Measurements from ENCODE around the gene LACTBL1.

DNA sequence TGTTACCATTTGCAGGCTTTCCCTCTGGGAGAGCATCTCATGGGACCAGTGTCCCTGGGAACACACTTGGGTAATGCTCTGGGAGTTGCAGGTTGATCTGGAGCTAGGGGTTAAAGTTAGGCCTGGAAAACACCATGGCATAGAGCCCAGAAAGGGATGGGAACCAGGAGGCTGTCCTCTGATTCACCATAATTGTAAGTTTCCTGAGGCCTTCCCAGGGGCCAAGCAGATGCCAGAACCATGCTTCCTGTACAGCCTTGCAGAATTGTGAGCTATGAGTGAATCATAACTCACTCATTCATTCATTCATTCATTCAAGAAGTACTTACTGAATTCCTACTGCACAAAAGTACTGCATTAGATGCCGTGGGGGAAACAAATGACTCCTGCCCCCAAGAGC lies 50.0 kb downstream of the LACTBL1 start:
- TF ChIP-seq ZNF274 (IDR thresholded peaks at IDR 0.05; ENCODE audit: borderline replicate concordance, extremely low read depth, low read length) (no peak), YY1 (IDR thresholded peaks at IDR 0.05; ENCODE audit: low read depth, low read length) (no peak), SP1 (IDR thresholded peaks at IDR 0.05; ENCODE audit: low read depth, low read length) (no peak), HDAC6 (IDR thresholded peaks at IDR 0.05; ENCODE audit: low read depth, low read length) (no peak), TCF12 (IDR thresholded peaks at IDR 0.05; ENCODE audit: low read depth, low read length) (no peak), SIN3A (conservative IDR thresholded peaks at IDR 0.05 in 1 of 2, IDR thresholded peaks at IDR 0.05 in 1 of 2; ENCODE audit: low read depth in 1 of 2, low read length in 2 of 2) (no peak), POLR2A (IDR thresholded peaks at IDR 0.05; ENCODE audit: control extremely low read depth in 1 of 2, low read depth in 2 of 2, low read length in 2 of 2) (no peak), POLR2AphosphoS5 (IDR thresholded peaks at IDR 0.05; ENCODE audit: low read depth, low read length) (no peak), GABPA (IDR thresholded peaks at IDR 0.05; ENCODE audit: borderline replicate concordance, insufficient read depth, low read length) (no peak)
- TF ChIP-seq, protein P1, sequence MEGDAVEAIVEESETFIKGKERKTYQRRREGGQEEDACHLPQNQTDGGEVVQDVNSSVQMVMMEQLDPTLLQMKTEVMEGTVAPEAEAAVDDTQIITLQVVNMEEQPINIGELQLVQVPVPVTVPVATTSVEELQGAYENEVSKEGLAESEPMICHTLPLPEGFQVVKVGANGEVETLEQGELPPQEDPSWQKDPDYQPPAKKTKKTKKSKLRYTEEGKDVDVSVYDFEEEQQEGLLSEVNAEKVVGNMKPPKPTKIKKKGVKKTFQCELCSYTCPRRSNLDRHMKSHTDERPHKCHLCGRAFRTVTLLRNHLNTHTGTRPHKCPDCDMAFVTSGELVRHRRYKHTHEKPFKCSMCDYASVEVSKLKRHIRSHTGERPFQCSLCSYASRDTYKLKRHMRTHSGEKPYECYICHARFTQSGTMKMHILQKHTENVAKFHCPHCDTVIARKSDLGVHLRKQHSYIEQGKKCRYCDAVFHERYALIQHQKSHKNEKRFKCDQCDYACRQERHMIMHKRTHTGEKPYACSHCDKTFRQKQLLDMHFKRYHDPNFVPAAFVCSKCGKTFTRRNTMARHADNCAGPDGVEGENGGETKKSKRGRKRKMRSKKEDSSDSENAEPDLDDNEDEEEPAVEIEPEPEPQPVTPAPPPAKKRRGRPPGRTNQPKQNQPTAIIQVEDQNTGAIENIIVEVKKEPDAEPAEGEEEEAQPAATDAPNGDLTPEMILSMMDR (IDR thresholded peaks at IDR 0.05; ENCODE audit: control extremely low read depth in 1 of 3, insufficient read depth in 1 of 3, low read depth in 1 of 3, low read length in 3 of 3) = no peak

All from H1 (cell line).